Measurements from ENCODE around the gene HCAR3.

Gene HCAR3

GRCh38 chr12:122665759-122666158 lies 50.9 kb downstream of the HCAR3 start:
- no peak for DNase-seq

- no peak for DNase-seq
Observed at GRCh38 chr12:122665349-122665748, 51.3 kb downstream of the HCAR3 start.

Data from midbrain (tissue), 1 donor.